DND-41 (cell line): ENCODE measurements around the gene USP17L18.
"Not testable (repeated sequence)": the region's sequence is repeated elsewhere in the genome, so short reads cannot be mapped to it uniquely, and the experiment has no call there.

Experiments used
- EZH2 ChIP-seq: IDR thresholded peaks from 3 replicates; pipeline ENCODE4 v1.6.1; 2012; ENCODE audit warnings: borderline replicate concordance, low read depth, mild to moderate bottlenecking, moderate library complexity, low read length, inconsistent platforms; ENCODE audit not compliant: severe bottlenecking
- TF ChIP-seq, protein P1 (sequence below): IDR thresholded peaks from 2 replicates; pipeline ENCODE4 v1.5.1; 2012; ENCODE audit warnings: borderline replicate concordance, low read length, moderate library complexity, mild to moderate bottlenecking; ENCODE audit not compliant: poor library complexity, severe bottlenecking; ENCODE audit errors: extremely low read depth

DNA sequence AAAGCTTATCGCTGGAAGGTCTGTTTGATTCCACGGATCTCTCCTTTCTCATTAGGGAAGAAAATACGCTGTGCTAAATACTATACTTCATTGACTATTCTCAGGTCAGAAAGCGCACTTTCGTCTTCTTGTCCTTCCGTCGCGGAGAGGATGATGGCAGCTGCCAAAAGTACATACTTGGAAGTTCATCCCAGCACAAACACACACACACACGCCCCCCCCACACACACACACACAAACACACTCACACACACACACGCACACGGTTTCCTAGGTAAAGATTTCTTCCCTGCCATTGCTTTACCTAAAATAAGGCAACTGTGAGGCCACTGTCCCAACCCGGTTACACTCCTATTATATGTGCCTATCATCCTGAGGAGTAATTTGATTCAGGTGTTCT is 10.0 kb upstream of the USP17L18 start:
- TF ChIP-seq, protein P1, sequence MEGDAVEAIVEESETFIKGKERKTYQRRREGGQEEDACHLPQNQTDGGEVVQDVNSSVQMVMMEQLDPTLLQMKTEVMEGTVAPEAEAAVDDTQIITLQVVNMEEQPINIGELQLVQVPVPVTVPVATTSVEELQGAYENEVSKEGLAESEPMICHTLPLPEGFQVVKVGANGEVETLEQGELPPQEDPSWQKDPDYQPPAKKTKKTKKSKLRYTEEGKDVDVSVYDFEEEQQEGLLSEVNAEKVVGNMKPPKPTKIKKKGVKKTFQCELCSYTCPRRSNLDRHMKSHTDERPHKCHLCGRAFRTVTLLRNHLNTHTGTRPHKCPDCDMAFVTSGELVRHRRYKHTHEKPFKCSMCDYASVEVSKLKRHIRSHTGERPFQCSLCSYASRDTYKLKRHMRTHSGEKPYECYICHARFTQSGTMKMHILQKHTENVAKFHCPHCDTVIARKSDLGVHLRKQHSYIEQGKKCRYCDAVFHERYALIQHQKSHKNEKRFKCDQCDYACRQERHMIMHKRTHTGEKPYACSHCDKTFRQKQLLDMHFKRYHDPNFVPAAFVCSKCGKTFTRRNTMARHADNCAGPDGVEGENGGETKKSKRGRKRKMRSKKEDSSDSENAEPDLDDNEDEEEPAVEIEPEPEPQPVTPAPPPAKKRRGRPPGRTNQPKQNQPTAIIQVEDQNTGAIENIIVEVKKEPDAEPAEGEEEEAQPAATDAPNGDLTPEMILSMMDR = not testable (repeated sequence)
- not testable (repeated sequence) for TF ChIP-seq EZH2
